ENCODE measurements around the gene PLA2G4F.

The PLA2G4F gene

GRCh38 chr15:42156243-42156922, at the start of gene PLA2G4F:
Gene PLA2G4F, minus strand, starts transcription at chr15:42156636. Its CDS starts 87 bp downstream, at chr15:42156549.
- TF ChIP-seq CTCF (IDR thresholded peaks at IDR 0.05; ENCODE audit: low read depth, low read length, missing control alignments) = no peak
- H3K4me3 ChIP-seq (replicated peaks; ENCODE audit: low read depth, low read length) = no peak within 1 kb of the TSS
- DNase-seq (ENCODE audit: extremely low read depth, low read depth) = no peak

GRCh38 chr15:42203891-42204290, 47.5 kb upstream of the PLA2G4F start:
- no peak for DNase-seq (ENCODE audit: extremely low read depth, low read depth)
- no peak for TF ChIP-seq CTCF (IDR thresholded peaks at IDR 0.05; ENCODE audit: low read depth, low read length, missing control alignments)
- no peak overlapping the region for H3K4me3 ChIP-seq (replicated peaks; ENCODE audit: low read depth, low read length)

GRCh38 chr15:42202653-42203052, 46.2 kb upstream of the PLA2G4F start:
- TF ChIP-seq CTCF (IDR thresholded peaks at IDR 0.05; ENCODE audit: low read depth, low read length, missing control alignments) = no peak
- H3K4me3 ChIP-seq (replicated peaks; ENCODE audit: low read depth, low read length) = no peak overlapping the region
- no peak for DNase-seq (ENCODE audit: extremely low read depth, low read depth)

GRCh38 chr15:42201801-42202200, 45.4 kb upstream of the PLA2G4F start:
- no peak for TF ChIP-seq CTCF (IDR thresholded peaks at IDR 0.05; ENCODE audit: low read depth, low read length, missing control alignments)
- DNase-seq (ENCODE audit: extremely low read depth, low read depth) = no peak

GRCh38 chr15:42199126-42199525, 42.7 kb upstream of the PLA2G4F start:
- H3K4me3 ChIP-seq (replicated peaks; ENCODE audit: low read depth, low read length) = no peak overlapping the region
- TF ChIP-seq CTCF (IDR thresholded peaks at IDR 0.05; ENCODE audit: low read depth, low read length, missing control alignments) = no peak
- no peak for DNase-seq (ENCODE audit: extremely low read depth, low read depth)

More at GRCh38 chr15:42201801-42202200, 45.4 kb upstream of the PLA2G4F start:
- H3K4me3 ChIP-seq (replicated peaks; ENCODE audit: low read depth, low read length) = no peak overlapping the region

- no peak for DNase-seq (ENCODE audit: extremely low read depth, low read depth)
- H3K4me3 ChIP-seq (replicated peaks; ENCODE audit: low read depth, low read length) = no peak overlapping the region
- no peak for TF ChIP-seq CTCF (IDR thresholded peaks at IDR 0.05; ENCODE audit: low read depth, low read length, missing control alignments)
Observed at GRCh38 chr15:42198516-42198915, 42.1 kb upstream of the PLA2G4F start.

GRCh38 chr15:42194513-42194912, 38.1 kb upstream of the PLA2G4F start:
- H3K4me3 ChIP-seq (replicated peaks; ENCODE audit: low read depth, low read length) = no peak overlapping the region
- TF ChIP-seq CTCF (IDR thresholded peaks at IDR 0.05; ENCODE audit: low read depth, low read length, missing control alignments) = no peak
- no peak for DNase-seq (ENCODE audit: extremely low read depth, low read depth)
